Raji (cell line): ENCODE data around the gene CCDC12.

Experiments
- POLR2A ChIP-seq: IDR thresholded peaks from 2 replicates; pipeline ENCODE4 v1.6.1; 2011; ENCODE audit warnings: low read depth, low read length, control low read depth; ENCODE audit not compliant: insufficient read depth

The CCDC12 gene

DNA sequence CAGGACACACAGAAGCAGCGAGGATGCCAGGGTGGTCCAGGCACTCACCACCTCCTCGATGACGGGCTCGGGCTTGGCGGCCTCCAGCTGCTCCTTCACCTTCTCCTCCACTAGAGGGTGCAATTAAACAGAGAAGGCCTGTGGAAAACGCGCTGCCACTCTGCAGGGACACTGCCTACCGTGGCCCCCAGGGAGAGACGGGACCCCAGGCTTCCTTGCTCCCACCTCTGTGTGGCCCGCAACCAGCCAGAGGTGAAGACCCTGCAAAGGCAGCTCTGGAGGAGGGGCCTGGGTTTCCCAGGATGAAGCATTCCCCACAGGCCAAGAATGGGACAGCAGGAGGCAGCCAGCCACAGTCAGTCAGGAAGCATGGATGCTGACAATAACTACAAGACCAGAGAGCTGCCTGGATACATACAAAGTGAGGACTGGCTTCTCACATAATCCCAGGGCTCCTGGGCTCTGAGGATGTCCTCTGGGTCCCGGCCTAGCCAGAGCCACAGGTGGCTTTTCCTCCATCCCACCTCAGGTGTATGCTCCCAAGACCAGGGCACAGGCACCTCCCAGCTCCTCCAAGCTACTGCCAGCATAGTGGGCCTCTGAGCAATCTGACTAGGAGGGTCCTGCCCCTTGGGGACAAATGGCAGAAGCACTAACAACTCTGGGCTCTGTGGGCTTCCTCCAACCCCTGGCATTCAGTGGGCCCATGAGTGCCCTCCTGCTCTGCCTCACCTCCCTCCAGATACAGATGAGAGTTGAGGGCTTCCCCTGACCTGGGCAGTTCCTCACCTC, 52.8 kb downstream of the CCDC12 start:
- TF ChIP-seq POLR2A, result no peak

DNA sequence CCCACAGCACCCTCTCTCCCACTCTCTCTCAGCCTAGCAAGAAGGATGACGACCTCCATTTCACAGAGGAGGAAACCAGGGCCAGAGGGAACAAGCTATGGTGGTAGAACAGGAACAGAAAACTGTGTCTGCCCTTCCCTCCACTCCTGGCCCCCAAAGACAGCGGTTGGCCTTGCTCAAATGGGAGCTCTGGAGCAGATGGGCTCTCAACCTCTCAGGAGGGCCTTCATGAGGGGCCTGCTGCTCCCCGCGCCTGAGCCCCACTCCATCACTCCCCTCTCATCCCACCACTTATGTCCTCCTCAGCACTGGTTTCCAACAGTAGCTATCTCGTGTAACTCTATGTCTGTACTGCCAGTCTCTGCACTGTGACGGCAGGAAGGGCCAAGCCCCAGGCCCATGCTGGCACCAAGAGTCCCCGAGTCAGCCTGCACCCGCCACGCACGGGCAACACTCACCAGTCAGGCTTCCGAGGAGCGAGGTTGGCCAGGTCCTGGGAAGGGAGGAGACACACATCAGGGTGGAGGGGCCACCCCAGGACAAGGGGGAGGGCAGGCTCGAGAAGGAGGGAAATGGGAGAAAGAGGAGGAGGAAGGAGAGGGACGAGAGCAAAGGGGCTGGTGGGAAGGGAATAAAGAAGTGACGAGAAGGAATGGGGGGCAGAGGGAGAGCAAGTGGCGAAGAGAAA, 53.5 kb downstream of the CCDC12 start:
- TF ChIP-seq POLR2A, result no peak

DNA sequence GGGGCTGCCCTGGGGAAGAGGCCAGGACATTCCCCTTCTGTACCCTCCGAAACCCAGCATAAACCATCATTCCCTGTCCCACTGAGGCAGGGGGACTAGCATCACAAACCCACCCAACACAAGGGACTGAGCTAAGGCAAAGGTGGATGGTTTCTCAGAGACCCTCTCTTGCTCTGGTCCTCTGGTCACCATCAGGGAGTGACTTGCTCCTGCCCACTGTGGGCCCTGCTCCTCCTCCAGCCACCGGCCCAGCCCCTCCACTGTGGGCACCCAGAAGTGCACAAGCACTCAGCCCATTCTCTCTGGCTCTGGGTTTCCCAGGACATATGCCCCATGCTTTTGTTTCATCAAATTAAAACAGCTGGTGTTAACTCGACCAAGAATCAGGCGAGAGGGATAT, 54.1 kb downstream of the CCDC12 start:
- TF ChIP-seq POLR2A, result no peak

DNA sequence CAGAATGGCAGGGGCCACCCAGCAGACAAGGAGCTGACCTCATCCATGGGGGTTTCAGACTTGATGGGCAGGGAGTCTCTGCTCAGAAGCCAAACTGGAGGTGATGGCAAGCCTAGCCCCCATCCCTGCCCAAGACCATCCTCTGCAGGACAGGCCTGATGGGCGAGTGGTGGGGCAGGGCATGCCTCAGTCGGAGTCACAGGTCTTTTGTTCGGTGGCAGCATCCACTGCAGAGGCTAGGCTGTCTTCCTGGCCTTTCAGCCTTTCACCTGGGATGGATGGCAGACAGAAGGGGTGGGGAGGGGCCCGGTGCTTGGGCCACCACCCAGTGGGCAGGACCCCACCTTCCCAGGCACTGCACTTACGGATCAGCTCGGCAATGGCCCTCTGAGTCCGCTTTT, 54.7 kb downstream of the CCDC12 start:
- no peak for TF ChIP-seq POLR2A

DNA sequence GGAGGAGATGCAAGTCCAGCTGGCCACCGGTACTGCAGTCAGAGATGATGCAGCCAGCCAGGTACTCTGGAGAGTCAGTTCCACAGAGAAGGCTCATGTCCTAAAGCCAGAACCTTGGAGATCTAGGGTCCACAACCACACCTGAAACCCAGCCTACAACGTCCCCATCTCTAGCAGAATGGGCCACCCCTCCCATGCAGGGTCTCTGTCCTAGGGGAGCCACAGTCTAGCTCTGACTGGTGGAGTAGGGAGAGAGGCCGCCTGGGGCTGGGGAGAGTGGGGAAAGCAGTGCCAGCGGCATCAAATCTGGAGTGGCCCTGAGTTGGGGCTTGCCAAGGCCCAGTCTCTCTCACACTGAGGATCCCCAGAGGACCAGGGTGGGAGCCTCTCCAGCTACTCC, 55.5 kb downstream of the CCDC12 start:
- TF ChIP-seq POLR2A, result no peak

DNA sequence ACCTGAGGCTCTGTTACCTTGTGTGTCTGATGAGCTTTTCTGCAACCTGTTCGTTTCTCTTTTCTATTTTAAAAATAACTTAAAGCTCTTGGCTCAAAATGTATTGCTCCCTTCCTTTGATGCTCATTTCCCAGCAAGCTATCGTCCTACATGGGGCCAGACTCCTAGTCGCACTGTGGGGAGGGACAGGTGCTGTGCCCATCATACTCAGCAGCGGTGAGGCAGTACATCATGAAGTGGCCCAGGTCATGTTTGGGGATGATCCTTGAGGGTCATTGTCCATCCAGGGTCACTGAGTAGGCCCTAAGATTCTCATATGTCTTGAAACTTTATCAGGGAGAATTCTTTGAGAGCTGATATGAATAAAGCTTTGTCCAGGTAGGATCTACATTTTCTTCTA, 57.9 kb downstream of the CCDC12 start:
- no peak for TF ChIP-seq POLR2A

DNA sequence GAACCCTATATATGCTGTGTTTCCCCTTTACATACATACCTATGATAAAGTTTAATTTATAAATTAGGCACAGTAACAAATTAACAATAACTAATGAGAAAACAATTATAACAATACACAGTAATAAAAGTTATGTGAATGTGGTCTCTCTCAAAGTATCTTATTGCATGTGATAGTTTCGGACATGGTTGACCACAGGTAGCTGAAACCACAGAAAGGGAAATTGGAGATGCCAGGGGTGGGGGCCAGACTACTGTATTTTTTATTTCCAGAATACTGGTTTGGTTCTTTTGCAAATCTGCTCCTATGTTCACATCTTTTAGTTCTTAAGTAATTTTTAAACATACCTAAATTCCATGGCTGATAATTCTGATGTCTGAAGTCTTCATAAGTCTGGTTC, 58.3 kb downstream of the CCDC12 start:
- TF ChIP-seq POLR2A, result no peak

DNA sequence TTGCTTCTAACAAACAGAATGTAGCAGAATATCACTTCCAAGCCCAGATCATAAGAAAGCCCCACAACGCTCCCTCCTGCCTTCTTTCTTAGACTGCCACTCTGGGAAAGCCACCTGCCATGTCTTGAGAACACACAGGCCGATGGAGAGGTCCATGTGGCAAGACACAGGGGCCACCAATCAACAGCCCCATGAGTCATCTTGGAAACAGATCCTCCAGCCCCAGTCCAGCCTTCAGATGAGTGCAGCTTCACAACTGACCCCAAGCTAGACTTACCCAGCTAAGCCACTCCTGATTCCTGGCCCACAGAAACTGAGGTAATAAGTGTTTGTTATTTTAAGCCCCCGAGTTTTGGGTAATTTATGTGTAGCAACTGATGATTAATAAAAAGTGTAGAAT, 59.3 kb downstream of the CCDC12 start:
- no peak for TF ChIP-seq POLR2A

DNA sequence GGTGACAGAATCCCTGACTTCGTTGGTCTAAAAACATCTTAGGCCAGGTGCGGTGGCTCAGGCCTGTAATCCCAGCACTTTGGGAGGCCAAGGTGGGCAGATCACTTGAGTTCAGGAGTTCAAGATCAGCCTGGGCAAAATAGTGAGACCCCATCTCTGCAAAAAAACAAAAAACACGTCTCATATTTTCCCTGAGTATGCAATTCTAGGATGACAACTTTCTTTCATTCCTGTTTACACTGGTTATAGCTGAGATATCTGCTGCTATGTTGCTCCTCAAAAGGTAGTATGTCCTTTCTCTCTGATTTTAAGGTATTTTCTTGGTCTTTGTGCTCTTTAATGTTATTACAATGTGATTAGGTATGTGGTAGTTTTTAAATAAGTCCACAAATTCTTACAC, 59.7 kb downstream of the CCDC12 start:
- no peak for TF ChIP-seq POLR2A

DNA sequence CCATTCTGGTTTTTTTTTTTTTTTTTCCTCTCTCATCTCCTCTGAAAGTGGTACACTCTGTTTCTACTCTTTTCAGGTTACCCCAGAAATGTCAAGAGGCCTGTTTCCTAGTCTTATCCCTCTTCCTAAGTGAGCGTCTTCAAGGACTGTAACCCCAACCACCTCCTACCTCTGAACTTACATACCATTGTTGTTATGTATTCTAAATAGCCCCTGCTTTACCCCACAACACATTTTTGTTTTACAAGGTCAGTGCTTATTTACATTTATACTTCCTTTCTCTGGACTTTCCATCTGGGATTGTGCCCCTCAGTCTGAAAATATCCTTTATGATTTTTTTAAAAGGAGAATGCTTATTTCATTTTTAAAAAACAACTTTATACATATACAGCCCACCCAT, 60.3 kb downstream of the CCDC12 start:
- TF ChIP-seq POLR2A, result no peak

DNA sequence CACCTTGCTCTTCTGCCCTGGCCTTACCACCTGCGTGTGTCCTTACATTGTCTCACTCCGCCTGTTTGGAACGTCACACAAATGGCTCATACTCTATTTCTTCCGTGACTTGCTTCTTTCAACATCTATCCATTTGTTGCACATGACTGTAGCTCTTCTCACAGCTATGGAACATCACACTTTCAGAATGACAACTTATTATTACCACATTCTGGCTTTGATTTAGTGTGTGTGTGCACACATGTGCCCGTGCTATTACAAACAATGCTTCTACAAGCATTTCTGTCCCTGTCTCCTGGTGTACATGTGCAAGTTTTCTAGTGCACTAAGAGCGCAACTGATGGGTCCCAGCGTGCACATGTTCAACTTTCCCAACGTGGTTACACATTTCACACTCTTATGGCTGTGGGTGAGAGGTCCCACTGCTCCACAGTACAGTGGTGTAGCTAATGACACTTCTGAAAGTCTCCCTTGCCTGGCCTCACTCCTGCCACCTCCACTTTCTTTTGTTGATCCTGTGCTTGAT, 61.2 kb downstream of the CCDC12 start:
- TF ChIP-seq POLR2A, result no peak

DNA sequence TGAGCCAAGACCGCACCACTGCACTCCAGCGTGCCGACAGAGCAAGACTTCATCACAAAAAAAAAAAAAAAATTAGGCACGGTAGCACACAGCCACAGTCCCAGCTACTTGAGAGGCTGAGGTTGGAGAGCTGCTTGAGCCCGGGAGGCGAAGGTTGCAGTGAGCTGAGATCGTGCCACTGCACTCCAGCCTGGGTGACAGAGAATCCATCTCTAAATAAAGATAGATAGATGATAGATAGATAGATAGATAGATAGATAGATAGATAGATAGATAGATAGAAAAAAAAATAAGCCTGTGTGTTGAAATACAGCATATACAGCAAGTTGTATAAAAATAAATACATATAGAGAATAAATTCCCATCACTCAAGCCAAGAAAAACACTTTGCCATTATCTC, 61.7 kb downstream of the CCDC12 start:
- no peak for TF ChIP-seq POLR2A

DNA sequence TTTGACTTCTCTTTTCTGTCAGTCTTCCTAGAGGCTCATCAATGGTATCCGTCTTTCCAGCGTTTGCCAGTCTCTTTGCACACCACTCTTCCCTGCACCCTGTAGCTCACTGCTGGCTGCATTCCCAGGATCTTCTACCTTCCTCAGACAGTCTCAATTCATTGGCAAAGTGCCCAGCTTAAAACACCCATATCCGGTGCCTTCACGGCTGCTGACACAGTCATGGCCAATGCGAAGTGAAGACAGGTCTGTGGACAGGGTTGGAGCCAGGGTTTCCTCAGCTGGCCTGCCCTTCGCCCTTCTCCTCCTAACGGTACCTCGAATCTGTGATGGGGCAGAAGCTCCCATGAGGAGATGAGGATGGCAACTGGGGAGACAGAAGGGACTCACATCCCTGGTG, 62.9 kb downstream of the CCDC12 start:
- TF ChIP-seq POLR2A, result no peak

DNA sequence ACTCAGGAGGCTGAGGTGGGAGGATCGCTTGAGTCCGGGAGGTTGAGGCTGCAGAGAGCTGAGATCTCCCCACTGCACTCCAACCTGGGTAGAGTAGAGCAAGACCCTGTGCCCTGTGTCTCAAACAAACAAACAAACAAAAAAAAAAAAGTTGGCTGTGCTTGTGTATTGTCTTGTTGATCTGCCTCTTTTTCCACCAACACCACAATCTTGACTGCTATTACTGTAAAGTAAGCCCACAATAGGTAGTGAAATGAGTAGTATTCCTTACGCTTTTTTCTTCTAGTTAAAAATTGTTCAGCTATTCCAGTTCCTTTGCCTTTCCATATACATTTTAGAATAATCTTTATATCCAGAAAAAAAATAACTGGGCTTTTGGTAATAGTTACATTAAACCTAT, 63.6 kb downstream of the CCDC12 start:
- TF ChIP-seq POLR2A, result no peak

DNA sequence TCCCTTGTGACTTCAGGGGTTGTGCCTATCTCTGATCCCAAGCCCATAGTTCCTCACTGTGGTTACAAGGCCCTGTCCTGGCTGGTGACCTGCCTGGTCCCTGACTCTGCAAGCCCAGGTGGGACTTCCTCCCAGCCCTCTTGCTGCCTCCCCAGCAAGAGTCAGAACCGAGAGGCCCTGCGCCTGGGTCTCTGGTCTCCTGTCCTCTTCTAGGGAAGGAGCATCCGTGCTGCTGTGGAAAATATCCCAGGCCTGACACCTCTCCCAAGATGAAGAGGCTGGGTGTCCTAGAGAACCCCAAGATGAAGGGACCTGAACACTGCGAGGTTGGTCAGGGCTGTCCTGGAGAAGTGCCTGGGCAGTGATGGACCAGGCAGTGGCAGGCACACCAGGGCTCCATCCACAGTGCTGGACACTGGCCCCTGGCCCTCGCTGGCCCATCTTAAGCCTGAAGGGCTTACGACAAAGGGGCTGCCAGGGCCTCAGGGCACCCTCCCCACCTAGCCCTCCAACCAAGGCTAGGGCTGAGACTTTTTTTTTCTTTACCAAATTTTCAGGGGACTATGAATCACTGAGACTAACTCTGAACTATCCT, 66.3 kb downstream of the CCDC12 start:
- no peak for TF ChIP-seq POLR2A
